Peyer's patch (tissue), 4 donors: Measurements from ENCODE around the gene ARHGAP18.

ENCODE experiments used
- CTCF ChIP-seq, 6 experiments: fragments of 450-650 bp in 4 of 6; fragments of 200-600 bp in 2 of 6; sonication (generic) in 1 of 6; IDR thresholded peaks; one replicate each; pipeline ENCODE4 v1.5.1; 2017 to 2019; ENCODE audit warnings: antibody characterized with exemption in 6 of 6, mild to moderate bottlenecking in 3 of 6, moderate library complexity in 1 of 6
- POLR2A ChIP-seq, 2 donors: fragments of 450-650 bp; IDR thresholded peaks; one replicate each; pipeline ENCODE4 v1.5.1; 2017; ENCODE audit warnings: antibody characterized with exemption in 2 of 2, mild to moderate bottlenecking in 2 of 2, moderate library complexity in 2 of 2

DNA sequence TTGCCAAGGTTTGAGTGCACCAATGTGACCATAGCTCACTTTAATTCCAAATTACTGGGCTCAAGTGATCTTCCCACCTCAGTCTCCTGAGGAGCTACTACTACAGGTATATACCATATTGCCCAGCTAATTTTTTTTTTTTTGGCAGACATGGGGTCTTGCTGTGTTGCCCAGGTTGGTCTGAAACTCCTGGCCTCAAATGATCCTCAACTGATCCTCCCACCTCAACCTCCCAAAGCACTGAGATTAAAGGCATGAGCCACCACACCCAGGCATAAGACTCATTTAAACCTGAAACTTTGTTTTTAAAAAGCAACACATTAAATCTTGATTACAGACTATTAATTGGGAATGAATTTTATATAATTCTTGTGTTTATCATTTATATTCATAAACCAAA lies 67.7 kb downstream of the ARHGAP18 start:
- TF ChIP-seq CTCF (IDR thresholded peaks at IDR 0.05) = no peak
- no peak for TF ChIP-seq POLR2A (IDR thresholded peaks at IDR 0.05)
